OCI-LY7 (cell line): ENCODE results near the gene FN1.

Experiments used
- CTCF ChIP-seq: fragments of 200-600 bp; sonication (generic); conservative IDR thresholded peaks from 2 replicates; pipeline ENCODE4 v1.5.1; 2014; ENCODE audit warnings: mild to moderate bottlenecking, antibody characterized with exemption, low read length, moderate library complexity, mixed read lengths
- EZH2phosphoT487 ChIP-seq: fragments of 200-600 bp; sonication (generic); IDR thresholded peaks from 2 replicates; pipeline ENCODE4 v1.6.1; 2018; ENCODE audit warnings: low read depth, borderline replicate concordance, mild to moderate bottlenecking, mixed run types, antibody characterized with exemption, low read length, moderate library complexity, mixed read lengths

DNA sequence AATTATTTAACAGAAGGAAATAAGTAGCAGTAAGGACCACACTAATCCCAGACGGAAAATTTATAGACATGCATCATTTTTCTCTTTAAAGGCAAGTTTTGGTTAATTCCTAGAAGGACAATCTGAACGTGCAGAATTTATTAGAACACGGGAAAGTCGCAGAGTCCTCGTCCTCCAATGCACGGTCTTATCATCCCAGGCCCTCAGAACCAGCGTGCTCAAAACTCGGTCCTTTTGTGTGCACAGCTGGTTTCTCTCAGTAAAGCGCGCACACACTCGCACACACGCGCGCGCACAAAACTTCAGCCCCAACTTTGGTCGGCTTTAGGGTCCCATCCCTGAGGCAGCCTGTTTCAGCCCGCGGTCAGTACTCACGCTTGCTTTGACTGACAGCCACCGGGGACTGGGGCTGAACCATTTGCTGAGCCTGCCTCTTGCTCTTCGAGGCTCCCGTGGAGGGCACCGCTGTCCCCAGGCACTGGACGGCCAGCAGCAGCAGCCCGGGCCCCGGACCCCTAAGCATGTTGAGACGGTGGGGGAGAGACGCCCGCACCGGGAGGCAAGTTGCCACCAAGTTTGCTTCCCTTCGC, 493 bp downstream of the FN1 start:
- TF ChIP-seq CTCF (no peak), EZH2phosphoT487 (0 out of 2 replicates have a peak, but pooled peaks have one; percentile 51)
